Vagina (tissue), 2 donors: ENCODE data around the gene KRTAP6-1.

ENCODE experiments used
- CTCF ChIP-seq, 3 experiments: fragments of 450-650 bp in 2 of 3; fragments of 200-600 bp in 1 of 3; sonication (generic) in 1 of 3; IDR thresholded peaks; one replicate each; pipeline ENCODE4 v1.5.1; 2017 to 2019; ENCODE audit warnings: antibody characterized with exemption in 3 of 3, mild to moderate bottlenecking in 2 of 3, moderate library complexity in 2 of 3
- POLR2A ChIP-seq, 2 donors: fragments of 450-650 bp; IDR thresholded peaks; one replicate each; pipeline ENCODE4 v1.6.1; 2017; ENCODE audit warnings: antibody characterized with exemption in 2 of 2, mild to moderate bottlenecking in 2 of 2, moderate library complexity in 2 of 2
- POLR2AphosphoS5 ChIP-seq, 2 donors: sonication (generic); formaldehyde crosslinking; IDR thresholded peaks; one replicate each; pipeline ENCODE4 v1.9.0; 2017; ENCODE audit warnings: antibody characterized with exemption in 2 of 2, mild to moderate bottlenecking in 2 of 2, low read depth in 1 of 2; ENCODE audit not compliant: insufficient read depth in 1 of 2

GRCh38 chr21:30613836-30614235, at the start of gene KRTAP6-1:
- TF ChIP-seq CTCF (IDR thresholded peaks at IDR 0.05) (no peak), POLR2AphosphoS5 (IDR thresholded peaks at IDR 0.05; ENCODE audit: insufficient read depth in 1 of 2, low read depth in 1 of 2) (no peak), POLR2A (IDR thresholded peaks at IDR 0.05) (no peak)
